ENCODE results near the gene CPPED1. TPM values are rescaled to one million over a fixed set of nuclear protein-coding genes. Genes with fewer than 3 reads are reported as not detected.

Gene CPPED1, protein sequence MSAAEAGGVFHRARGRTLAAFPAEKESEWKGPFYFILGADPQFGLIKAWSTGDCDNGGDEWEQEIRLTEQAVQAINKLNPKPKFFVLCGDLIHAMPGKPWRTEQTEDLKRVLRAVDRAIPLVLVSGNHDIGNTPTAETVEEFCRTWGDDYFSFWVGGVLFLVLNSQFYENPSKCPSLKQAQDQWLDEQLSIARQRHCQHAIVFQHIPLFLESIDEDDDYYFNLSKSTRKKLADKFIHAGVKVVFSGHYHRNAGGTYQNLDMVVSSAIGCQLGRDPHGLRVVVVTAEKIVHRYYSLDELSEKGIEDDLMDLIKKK
- total RNA-seq: 17.8 and 18.2 TPM in 2 replicates
- long read RNA-seq, full-length matches to known transcripts: 200 of 207 reads
- long read RNA-seq, partial matches to known transcripts: 2 of 207 reads
- long read RNA-seq, other reads (novel, unspliced or antisense): 5 of 207 reads

GRCh38 chr16:12803203-12804093, at the start of gene CPPED1:
Gene CPPED1, minus strand, starts transcription at chr16:12803887. Its CDS starts 111 bp downstream, at chr16:12803776.
- Mint-ChIP-seq H3K36me3 (ENCODE audit: unreplicated experiment) (no peaks in the 10 kb centered on the region), H3K27ac (ENCODE audit: unreplicated experiment) (peak within 1 kb of the TSS; percentile 96), H3K9me3 (ENCODE audit: unreplicated experiment) (no peaks in the 10 kb centered on the region), H3K27me3 (ENCODE audit: unreplicated experiment) (no peaks in the 10 kb centered on the region), H3K4me3 (ENCODE audit: unreplicated experiment) (peak within 1 kb of the TSS; percentile 83), H3K4me1 (ENCODE audit: unreplicated experiment) (peaks cover 60% of the 10 kb centered on the region)
- peak; percentile 94 for DNase-seq (ENCODE audit: extremely low spot score, unreplicated experiment)
- no peak for TF ChIP-seq CTCF (IDR thresholded peaks at IDR 0.05)

GRCh38 chr16:12850186-12850585, 46.5 kb upstream of the CPPED1 start:
- Mint-ChIP-seq H3K36me3 (ENCODE audit: unreplicated experiment) (no peaks in the 10 kb centered on the region), H3K27me3 (ENCODE audit: unreplicated experiment) (no peaks in the 10 kb centered on the region), H3K27ac (ENCODE audit: unreplicated experiment) (no peak overlapping the region), H3K4me1 (ENCODE audit: unreplicated experiment) (no peaks in the 10 kb centered on the region), H3K4me3 (ENCODE audit: unreplicated experiment) (no peak overlapping the region), H3K9me3 (ENCODE audit: unreplicated experiment) (no peaks in the 10 kb centered on the region)
- TF ChIP-seq CTCF (IDR thresholded peaks at IDR 0.05): no peak
- no peak for DNase-seq (ENCODE audit: extremely low spot score, unreplicated experiment)

GRCh38 chr16:12846592-12846991, 42.9 kb upstream of the CPPED1 start:
- Mint-ChIP-seq H3K27me3 (ENCODE audit: unreplicated experiment) (peaks cover 2% of the 10 kb centered on the region), H3K36me3 (ENCODE audit: unreplicated experiment) (no peaks in the 10 kb centered on the region), H3K9me3 (ENCODE audit: unreplicated experiment) (no peaks in the 10 kb centered on the region), H3K27ac (ENCODE audit: unreplicated experiment) (no peak overlapping the region), H3K4me1 (ENCODE audit: unreplicated experiment) (no peaks in the 10 kb centered on the region), H3K4me3 (ENCODE audit: unreplicated experiment) (no peak overlapping the region)
- DNase-seq (ENCODE audit: extremely low spot score, unreplicated experiment): no peak
- no peak for TF ChIP-seq CTCF (IDR thresholded peaks at IDR 0.05)

DNA sequence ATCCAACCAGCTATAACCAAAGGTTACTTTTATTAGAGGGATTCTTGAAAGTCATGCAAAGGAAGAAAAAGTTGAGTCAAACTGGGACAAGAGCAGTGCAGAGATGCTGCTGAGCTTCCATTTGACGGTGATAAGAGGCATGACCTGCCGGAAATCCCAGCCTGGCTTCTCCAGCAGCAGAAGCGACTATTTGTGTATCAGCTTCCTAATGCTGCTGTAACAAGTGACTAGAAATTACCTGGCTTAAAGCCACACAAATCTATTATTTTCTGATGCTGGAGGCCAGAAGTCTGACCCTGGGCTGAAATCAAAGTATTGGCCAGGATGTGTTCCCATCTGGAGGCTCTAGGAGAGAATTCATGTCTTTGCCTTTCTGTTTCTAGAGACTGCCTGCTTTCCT, 41.6 kb upstream of the CPPED1 start:
- Mint-ChIP-seq H3K4me1 (ENCODE audit: unreplicated experiment) (no peaks in the 10 kb centered on the region), H3K27me3 (ENCODE audit: unreplicated experiment) (peaks cover 2% of the 10 kb centered on the region), H3K27ac (ENCODE audit: unreplicated experiment) (no peak overlapping the region), H3K36me3 (ENCODE audit: unreplicated experiment) (no peaks in the 10 kb centered on the region), H3K9me3 (ENCODE audit: unreplicated experiment) (peaks cover 4% of the 10 kb centered on the region), H3K4me3 (ENCODE audit: unreplicated experiment) (no peak overlapping the region)
- no peak for DNase-seq (ENCODE audit: extremely low spot score, unreplicated experiment)
- TF ChIP-seq CTCF (IDR thresholded peaks at IDR 0.05): no peak

- Mint-ChIP-seq H3K4me1 (ENCODE audit: unreplicated experiment) (no peaks in the 10 kb centered on the region), H3K27me3 (ENCODE audit: unreplicated experiment) (no peaks in the 10 kb centered on the region), H3K27ac (ENCODE audit: unreplicated experiment) (no peak overlapping the region), H3K36me3 (ENCODE audit: unreplicated experiment) (no peaks in the 10 kb centered on the region), H3K9me3 (ENCODE audit: unreplicated experiment) (peaks cover 19% of the 10 kb centered on the region), H3K4me3 (ENCODE audit: unreplicated experiment) (no peak overlapping the region)
- no peak for TF ChIP-seq CTCF (IDR thresholded peaks at IDR 0.05)
- DNase-seq (ENCODE audit: extremely low spot score, unreplicated experiment): no peak
Observed at GRCh38 chr16:12837756-12838155, 34.1 kb upstream of the CPPED1 start.

Data from osteocyte (in vitro differentiated cells).